CD4-positive, alpha-beta T cell treated with Interleukin-2 at 100 ng/mL for 4 hours (primary cell): ENCODE data around the gene PREB.

Experiments used
- DNase-seq: peaks from one replicate; pipeline ENCODE4 v3.0.0-alpha.2; 2020; ENCODE audit warnings: low spot score

Gene PREB

GRCh38 chr2:27095745-27096651, 38.4 kb downstream of the PREB start:
- peak; percentile 48 for DNase-seq

DNA sequence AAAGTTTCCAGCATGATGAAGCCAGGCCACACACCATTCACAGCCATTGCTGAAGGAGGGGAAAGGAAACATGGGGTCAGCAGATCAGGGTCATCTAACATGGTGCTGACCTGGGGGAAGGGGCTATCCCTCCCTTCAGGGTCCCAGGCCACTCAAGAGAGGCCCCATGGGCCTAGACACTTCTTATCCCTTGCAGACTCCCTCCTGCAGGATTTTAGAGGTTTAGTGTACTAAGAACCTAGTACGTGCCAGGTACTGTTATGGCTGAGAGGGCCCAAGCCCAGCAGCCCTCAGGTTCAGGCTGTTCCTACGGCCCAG, 39.0 kb downstream of the PREB start:
- no peak for DNase-seq

GRCh38 chr2:27094353-27094984, 40.0 kb downstream of the PREB start:
- DNase-seq, result no peak

GRCh38 chr2:27093430-27094352, 40.7 kb downstream of the PREB start:
- DNase-seq, result no peak

GRCh38 chr2:27092696-27093429, 41.6 kb downstream of the PREB start:
- DNase-seq, result no peak

DNA sequence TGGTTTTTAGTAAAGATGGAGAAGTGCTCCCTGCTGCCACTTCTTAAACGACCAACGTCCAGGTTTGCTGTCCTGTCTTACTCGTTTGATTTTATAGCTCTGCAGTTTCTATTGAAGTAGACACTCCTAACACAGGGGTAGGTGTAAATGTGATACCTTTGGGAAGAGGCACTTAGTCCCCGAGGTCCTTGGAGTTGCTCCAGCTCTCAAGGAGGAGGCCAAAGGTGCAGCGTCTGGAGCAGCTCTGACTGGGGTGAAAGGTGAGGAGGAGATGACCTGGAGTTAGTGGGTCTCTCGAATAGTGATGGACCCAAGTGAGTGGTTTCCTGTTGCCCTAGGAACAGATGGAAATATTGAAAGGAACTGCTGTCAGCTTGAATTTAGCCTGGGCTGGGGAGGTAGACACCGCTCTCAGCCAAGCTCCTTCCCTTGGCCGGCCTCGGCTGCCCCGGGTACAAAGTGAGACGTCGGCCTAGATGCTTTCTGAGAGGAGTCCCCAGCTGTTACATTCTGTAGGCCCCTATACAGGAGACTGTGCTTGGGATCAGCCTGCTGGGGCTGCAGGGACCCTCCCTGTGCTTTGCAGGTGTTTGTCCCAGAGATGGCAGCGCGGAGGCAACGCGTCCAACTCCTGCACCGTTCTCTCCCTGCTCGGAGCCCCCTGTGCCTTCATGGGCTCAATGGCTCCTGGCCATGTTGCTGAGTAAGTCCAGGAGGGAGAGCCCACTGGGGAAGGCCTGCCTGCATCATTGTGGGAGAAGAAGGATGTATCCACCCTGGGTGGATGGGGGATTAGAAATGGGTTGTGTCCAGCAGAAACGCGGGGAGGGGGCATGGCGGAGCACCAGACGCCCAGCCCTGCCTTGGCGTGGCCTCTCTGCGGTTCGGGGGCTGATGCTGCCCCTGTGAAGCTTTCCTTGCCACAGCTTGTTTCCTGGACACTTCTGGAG, 42.4 kb downstream of the PREB start:
- no peak for DNase-seq

- DNase-seq, result no peak
Observed at GRCh38 chr2:27089111-27089954, 45.1 kb downstream of the PREB start.

DNA sequence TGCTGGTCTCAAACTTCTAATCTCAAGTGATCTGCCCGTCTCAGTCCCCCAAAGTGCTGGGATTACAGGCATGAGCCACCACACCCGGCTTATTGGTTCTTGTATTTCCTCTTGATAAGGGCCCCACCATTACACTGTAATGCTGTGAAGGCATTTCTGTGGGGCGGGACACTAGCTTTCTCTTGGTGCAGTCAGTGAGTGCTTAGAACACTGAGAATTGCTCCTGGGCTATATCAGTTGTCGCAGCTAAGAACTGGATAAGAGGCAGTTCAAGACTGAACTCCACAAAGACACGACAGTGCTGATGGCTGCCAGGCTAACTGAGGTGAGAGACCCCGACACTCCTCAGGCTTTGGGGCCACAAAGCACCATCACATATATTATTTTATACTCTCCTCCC, 45.8 kb downstream of the PREB start:
- DNase-seq, result no peak

DNA sequence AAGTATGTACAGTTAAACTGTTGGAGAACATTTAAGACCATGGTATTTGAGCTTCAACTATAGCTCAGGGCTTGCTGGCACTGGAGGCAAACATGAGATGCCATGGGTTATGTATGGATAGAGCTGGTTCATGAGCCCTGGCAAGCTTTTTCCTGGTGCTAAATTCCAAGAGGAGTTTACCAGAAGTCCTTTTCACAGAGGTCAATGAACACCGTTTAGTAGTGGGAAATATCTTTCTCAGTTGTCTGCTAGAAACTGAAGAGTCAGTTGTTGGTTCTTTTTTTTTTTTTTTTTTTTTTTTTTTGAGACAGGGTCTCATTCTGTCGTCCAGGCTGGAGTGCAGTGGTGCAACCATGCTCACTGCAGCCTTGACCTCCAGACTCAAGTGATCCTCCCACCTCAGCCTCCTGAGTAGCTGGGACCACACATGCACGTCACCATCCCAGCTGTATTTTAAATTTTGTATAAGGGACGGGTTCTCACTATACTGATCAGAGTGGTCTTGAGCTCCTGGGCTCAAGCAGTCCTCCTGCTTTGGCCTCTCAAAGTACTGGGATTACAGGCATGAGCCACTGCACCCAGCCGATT, 46.5 kb downstream of the PREB start:
- DNase-seq, result no peak

DNA sequence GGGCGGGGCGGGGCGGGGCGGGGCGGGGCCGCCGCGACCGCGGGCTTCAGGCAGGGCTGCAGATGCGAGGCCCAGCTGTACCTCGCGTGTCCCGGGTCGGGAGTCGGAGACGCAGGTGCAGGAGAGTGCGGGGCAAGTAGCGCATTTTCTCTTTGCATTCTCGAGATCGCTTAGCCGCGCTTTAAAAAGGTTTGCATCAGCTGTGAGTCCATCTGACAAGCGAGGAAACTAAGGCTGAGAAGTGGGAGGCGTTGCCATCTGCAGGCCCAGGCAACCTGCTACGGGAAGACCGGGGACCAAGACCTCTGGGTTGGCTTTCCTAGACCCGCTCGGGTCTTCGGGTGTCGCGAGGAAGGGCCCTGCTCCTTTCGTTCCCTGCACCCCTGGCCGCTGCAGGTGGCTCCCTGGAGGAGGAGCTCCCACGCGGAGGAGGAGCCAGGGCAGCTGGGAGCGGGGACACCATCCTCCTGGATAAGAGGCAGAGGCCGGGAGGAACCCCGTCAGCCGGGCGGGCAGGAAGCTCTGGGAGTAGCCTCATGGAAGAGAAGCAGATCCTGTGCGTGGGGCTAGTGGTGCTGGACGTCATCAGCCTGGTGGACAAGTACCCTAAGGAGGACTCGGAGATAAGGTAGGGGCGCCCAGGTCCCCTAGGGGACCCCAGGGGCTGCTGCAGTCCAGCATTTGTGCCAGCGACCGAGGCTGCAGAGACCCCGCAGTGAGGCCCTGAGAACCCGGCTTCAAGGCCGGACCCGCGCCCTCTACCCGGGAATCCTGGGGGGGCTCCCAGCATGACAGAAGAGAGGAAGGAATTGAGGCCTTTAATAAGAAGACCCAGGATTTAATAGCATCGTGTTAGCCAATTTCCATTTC, 47.5 kb downstream of the PREB start, which contains the start of gene KHK:
Gene KHK, plus strand, starts transcription at position 49 of the 870 bp plus-strand sequence. Its CDS starts 488 bp downstream, at position 537.
- DNase-seq, result no peak

GRCh38 chr2:27086090-27086723, 48.2 kb downstream of the PREB start:
- DNase-seq, result peak; percentile 98

DNA sequence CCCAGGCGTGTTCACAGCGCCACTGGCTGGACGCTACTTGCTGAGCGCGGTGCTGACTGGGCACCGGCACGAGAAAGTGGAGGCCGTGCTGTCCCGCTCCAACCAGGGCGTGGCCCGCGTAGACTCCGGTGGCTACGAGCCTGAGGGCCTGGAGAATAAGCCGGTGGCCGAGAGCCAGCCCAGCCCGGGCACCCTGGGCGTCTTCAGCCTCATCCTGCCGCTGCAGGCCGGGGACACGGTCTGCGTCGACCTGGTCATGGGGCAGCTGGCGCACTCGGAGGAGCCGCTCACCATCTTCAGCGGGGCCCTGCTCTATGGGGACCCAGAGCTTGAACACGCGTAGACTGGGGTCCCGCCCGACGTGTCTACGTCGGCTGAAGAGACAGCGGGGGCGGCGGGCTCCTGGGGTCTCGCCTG, 48.8 kb downstream of the PREB start:
- peak; percentile 27 for DNase-seq

DNA sequence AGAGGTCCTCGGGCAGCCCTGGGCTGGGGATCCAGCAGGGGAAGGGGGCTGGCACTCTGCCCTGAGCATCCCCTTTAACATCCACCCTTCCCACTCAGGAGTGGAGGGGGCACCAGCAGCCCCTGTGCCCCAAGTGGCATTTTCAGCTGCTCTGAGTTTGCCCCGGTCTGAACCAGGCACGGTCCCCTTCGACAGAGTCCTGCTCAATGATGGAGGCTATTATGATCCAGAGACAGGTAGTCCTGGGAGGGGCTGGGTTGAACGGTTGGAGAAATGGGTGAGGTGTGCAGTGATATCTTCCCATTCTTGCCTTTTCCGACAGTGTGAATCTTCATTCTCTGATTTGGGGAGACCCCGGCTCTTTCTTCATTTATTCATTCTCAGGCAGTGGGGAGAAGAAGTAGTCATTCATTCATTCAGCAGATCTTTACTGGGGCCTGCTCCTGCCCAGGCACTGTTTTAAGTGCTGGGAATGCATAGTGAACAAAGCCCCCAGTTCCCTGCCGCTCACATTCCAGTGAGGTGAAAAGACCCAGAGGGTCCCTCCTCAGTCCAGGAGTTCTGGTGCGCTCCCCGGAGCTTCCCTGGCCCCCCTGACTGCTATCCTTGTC, 49.3 kb downstream of the PREB start:
- no peak for DNase-seq

GRCh38 chr2:27084297-27085061, 50.0 kb downstream of the PREB start:
- no peak for DNase-seq

DNA sequence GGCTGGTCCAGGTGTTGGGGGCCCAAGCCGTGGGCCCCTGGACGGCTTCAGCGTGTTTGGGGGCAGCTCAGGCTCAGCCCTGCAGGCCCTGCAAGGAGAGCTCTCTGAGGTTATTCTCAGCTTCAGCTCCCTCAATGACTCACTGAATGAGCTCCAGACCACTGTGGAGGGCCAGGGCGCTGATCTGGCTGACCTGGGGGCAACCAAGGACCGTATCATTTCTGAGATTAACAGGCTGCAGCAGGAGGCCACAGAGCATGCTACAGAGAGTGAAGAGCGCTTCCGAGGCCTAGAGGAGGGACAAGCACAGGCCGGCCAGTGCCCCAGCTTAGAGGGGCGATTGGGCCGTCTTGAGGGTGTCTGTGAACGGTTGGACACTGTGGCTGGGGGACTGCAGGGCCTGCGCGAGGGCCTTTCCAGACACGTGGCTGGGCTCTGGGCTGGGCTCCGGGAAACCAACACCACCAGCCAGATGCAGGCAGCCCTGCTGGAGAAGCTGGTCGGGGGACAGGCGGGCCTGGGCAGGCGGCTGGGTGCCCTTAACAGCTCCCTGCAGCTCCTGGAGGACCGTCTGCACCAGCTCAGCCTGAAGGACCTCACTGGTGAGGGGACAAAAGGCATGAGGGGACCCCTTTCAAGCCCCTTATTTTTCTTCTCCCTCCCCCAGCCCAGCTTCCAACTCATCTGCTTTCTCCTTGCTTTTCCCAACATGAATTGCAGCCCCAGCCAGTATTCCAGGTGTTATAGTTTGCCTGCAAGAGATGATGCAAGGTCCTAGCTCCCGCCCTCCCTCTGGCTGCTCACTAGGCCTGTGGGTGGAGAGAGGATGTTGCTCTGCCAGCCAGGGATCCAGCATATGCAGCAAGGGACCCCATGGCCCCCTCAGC, 50.8 kb downstream of the PREB start:
- no peak for DNase-seq
